Measurements from ENCODE around the gene PRPF38A.

PRPF38A gene

GRCh38 chr1:52358851-52359497, 45.4 kb upstream of the PRPF38A start:
- ChIA-PET POLR2A (no interaction called here), CTCF (no interaction called here)
- no peak for TF ChIP-seq CTCF (IDR thresholded peaks at IDR 0.05; ENCODE audit: insufficient read depth, low read length, missing control alignments)

GRCh38 chr1:52359676-52360594, 44.5 kb upstream of the PRPF38A start:
- ChIA-PET CTCF (interaction anchor here (0.8 kb wide), 1 partner anchor 11 kb away, joined by 5 read pairs; no protein-coding TSS in a partner anchor), POLR2A (no interaction called here)

More at GRCh38 chr1:52358851-52359497, 45.4 kb upstream of the PRPF38A start:
- H3K4me3 ChIP-seq (ENCODE audit: low read depth, low read length) = no peak overlapping the region
- DNase-seq (ENCODE audit: low read depth, low spot score) = no peak

GRCh38 chr1:52360595-52360968, 43.8 kb upstream of the PRPF38A start:
- ChIA-PET POLR2A (interaction anchor here (1.1 kb wide), 1 partner anchor 11 kb away, joined by 3 read pairs; no protein-coding TSS in a partner anchor), CTCF (interaction anchor here (0.8 kb wide), 1 partner anchor 12 kb away, joined by 5 read pairs; no protein-coding TSS in a partner anchor)
- H3K4me3 ChIP-seq (ENCODE audit: low read depth, low read length) = no peak overlapping the region
- TF ChIP-seq CTCF (IDR thresholded peaks at IDR 0.05; ENCODE audit: insufficient read depth, low read length, missing control alignments) = no peak
- no peak for DNase-seq (ENCODE audit: low read depth, low spot score)

More at GRCh38 chr1:52359676-52360594, 44.5 kb upstream of the PRPF38A start:
- H3K4me3 ChIP-seq (ENCODE audit: low read depth, low read length) = no peak overlapping the region
- DNase-seq (ENCODE audit: low read depth, low spot score) = no peak
- no peak for TF ChIP-seq CTCF (IDR thresholded peaks at IDR 0.05; ENCODE audit: insufficient read depth, low read length, missing control alignments)

- TF ChIP-seq CTCF (IDR thresholded peaks at IDR 0.05; ENCODE audit: insufficient read depth, low read length, missing control alignments) = no peak
- no peak overlapping the region for H3K4me3 ChIP-seq (ENCODE audit: low read depth, low read length)
- ChIA-PET CTCF (interaction anchor here (0.7 to 2.1 kb wide), 5 partner anchors 9 to 303 kb away, joined by 3 to 5 read pairs (median 4); no protein-coding TSS in a partner anchor), POLR2A (interaction anchor here (1.3 kb wide), 1 partner anchor 10 kb away, joined by 3 read pairs; no protein-coding TSS in a partner anchor)
- DNase-seq (ENCODE audit: low read depth, low spot score) = no peak
Observed at GRCh38 chr1:52364235-52364839, 40.1 kb upstream of the PRPF38A start.

GRCh38 chr1:52365071-52365745, 39.2 kb upstream of the PRPF38A start:
- peak overlapping the region; percentile 88 for H3K4me3 ChIP-seq (ENCODE audit: low read depth, low read length)
- DNase-seq (ENCODE audit: low read depth, low spot score) = no peak
- ChIA-PET POLR2A (interaction anchor here (0.5 to 1.4 kb wide), 5 partner anchors 11 to 380 kb away, joined by 3 to 5 read pairs (median 3); no protein-coding TSS in a partner anchor), CTCF (interaction anchor here (1.3 to 2.1 kb wide), 5 partner anchors 9 to 322 kb away, joined by 3 to 6 read pairs (median 5); no protein-coding TSS in a partner anchor)
- TF ChIP-seq CTCF (IDR thresholded peaks at IDR 0.05; ENCODE audit: insufficient read depth, low read length, missing control alignments) = no peak

Measured in AG04449 (cell line).